ENCODE measurements around the gene NBL1. TPM values are rescaled to one million over a fixed set of nuclear protein-coding genes. Genes with fewer than 3 reads are reported as not detected.

Gene NBL1
- total and polyA plus RNA-seq, 2 experiments from 2014 or later = 6.1 to 10.6 TPM

DNA sequence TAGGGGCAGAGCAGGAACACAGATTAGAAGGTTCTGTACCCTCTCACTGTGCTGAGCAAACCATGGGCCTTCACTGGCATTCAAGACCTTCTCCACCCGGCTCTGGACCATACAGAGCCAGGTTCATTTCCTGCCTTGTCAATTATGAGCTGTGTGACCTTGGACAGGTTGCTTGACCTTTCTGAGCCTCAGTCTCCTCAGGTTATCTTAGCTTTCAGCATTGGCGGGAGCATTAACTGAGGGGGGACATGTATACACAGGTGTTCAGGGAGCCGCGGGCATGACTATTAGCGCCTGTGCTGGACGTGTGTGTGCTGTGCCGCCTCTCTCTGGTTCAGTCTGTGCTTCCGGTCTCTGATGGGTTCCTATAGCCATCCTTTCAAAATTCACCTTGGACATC lies 52.7 kb downstream of the NBL1 start (continued):
- TF ChIP-seq, protein P1, sequence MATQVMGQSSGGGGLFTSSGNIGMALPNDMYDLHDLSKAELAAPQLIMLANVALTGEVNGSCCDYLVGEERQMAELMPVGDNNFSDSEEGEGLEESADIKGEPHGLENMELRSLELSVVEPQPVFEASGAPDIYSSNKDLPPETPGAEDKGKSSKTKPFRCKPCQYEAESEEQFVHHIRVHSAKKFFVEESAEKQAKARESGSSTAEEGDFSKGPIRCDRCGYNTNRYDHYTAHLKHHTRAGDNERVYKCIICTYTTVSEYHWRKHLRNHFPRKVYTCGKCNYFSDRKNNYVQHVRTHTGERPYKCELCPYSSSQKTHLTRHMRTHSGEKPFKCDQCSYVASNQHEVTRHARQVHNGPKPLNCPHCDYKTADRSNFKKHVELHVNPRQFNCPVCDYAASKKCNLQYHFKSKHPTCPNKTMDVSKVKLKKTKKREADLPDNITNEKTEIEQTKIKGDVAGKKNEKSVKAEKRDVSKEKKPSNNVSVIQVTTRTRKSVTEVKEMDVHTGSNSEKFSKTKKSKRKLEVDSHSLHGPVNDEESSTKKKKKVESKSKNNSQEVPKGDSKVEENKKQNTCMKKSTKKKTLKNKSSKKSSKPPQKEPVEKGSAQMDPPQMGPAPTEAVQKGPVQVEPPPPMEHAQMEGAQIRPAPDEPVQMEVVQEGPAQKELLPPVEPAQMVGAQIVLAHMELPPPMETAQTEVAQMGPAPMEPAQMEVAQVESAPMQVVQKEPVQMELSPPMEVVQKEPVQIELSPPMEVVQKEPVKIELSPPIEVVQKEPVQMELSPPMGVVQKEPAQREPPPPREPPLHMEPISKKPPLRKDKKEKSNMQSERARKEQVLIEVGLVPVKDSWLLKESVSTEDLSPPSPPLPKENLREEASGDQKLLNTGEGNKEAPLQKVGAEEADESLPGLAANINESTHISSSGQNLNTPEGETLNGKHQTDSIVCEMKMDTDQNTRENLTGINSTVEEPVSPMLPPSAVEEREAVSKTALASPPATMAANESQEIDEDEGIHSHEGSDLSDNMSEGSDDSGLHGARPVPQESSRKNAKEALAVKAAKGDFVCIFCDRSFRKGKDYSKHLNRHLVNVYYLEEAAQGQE (IDR thresholded peaks at IDR 0.05; ENCODE audit: unreplicated experiment) = no peak
- TF ChIP-seq, protein P2, sequence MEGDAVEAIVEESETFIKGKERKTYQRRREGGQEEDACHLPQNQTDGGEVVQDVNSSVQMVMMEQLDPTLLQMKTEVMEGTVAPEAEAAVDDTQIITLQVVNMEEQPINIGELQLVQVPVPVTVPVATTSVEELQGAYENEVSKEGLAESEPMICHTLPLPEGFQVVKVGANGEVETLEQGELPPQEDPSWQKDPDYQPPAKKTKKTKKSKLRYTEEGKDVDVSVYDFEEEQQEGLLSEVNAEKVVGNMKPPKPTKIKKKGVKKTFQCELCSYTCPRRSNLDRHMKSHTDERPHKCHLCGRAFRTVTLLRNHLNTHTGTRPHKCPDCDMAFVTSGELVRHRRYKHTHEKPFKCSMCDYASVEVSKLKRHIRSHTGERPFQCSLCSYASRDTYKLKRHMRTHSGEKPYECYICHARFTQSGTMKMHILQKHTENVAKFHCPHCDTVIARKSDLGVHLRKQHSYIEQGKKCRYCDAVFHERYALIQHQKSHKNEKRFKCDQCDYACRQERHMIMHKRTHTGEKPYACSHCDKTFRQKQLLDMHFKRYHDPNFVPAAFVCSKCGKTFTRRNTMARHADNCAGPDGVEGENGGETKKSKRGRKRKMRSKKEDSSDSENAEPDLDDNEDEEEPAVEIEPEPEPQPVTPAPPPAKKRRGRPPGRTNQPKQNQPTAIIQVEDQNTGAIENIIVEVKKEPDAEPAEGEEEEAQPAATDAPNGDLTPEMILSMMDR (conservative IDR thresholded peaks at IDR 0.05; ENCODE audit: low read depth in 2 of 2) = no peak
- no peak for TF ChIP-seq EZH2 (IDR thresholded peaks at IDR 0.05; ENCODE audit: low read depth, unreplicated experiment)
- TF ChIP-seq, protein P3, sequence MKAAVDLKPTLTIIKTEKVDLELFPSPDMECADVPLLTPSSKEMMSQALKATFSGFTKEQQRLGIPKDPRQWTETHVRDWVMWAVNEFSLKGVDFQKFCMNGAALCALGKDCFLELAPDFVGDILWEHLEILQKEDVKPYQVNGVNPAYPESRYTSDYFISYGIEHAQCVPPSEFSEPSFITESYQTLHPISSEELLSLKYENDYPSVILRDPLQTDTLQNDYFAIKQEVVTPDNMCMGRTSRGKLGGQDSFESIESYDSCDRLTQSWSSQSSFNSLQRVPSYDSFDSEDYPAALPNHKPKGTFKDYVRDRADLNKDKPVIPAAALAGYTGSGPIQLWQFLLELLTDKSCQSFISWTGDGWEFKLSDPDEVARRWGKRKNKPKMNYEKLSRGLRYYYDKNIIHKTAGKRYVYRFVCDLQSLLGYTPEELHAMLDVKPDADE (IDR thresholded peaks at IDR 0.05) = no peak
- no peak for TF ChIP-seq EZH2phosphoT487 (IDR thresholded peaks at IDR 0.05; ENCODE audit: unreplicated experiment)
- no peak for TF ChIP-seq ZNF331 (CRISPR knock-in tag; IDR thresholded peaks at IDR 0.05; ENCODE audit: low read depth)
- TF ChIP-seq POLR2AphosphoS5 (IDR thresholded peaks at IDR 0.05; ENCODE audit: low read depth) = no peak
- no peak for TF ChIP-seq STAT1 (IDR thresholded peaks at IDR 0.05; ENCODE audit: unreplicated experiment)
- TF ChIP-seq NANOG (IDR thresholded peaks at IDR 0.05; ENCODE audit: borderline replicate concordance) = no peak
- no peak for TF ChIP-seq ZNF114 (CRISPR knock-in tag; IDR thresholded peaks at IDR 0.05)

DNA sequence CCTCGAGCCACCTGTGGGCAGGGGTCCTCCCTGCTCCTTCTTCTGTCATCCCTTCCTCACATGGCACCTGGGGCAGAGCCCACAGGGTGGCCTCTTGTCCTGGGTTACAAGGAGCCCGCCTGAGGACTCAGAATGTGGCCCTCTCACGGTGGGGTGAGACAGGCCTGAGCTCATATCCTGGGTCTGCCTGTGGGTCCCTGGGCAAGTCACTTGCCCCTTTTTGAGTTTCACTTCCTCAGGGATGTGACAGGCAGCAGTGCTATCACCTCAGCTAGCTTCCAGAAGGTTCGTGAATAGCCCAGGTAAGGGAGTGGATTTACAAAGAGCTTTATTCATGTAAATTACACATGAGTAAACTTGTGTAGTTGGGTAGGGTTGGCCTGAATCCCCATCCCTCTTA lies 54.1 kb downstream of the NBL1 start:
- H3K4me1 Mint-ChIP-seq = no peaks in the 10 kb centered on the region
- Histone ChIP-seq H3K27me3 (ENCODE audit: insufficient read depth) (no peaks in the 10 kb centered on the region), H2AFZ (no peak overlapping the region), H3K27ac (ENCODE audit: low read depth) (no peak overlapping the region), H3K9me2 (ENCODE audit: insufficient read depth) (no peaks in the 10 kb centered on the region), H3K36me3 (ENCODE audit: insufficient read depth) (no peaks in the 10 kb centered on the region), H3F3A (replicated peaks; ENCODE audit: low read depth) (no peaks in the 10 kb centered on the region), H3K79me2 (replicated peaks; ENCODE audit: insufficient read depth) (no peaks in the 10 kb centered on the region), H3K4me2 (no peak overlapping the region), H4K20me1 (replicated peaks; ENCODE audit: insufficient read depth) (no peaks in the 10 kb centered on the region), H3K4me1 (ENCODE audit: insufficient read depth) (no peaks in the 10 kb centered on the region), H3K4me3 (no peak overlapping the region)
- no peak for ATAC-seq
- H3K36me3 Mint-ChIP-seq (ENCODE audit: low read depth) = no peaks in the 10 kb centered on the region
- no peak overlapping the region for H3K27ac Mint-ChIP-seq
- no peak overlapping the region for H3K4me3 Mint-ChIP-seq
- no peaks in the 10 kb centered on the region for H3K9me3 Mint-ChIP-seq
- H3K27me3 Mint-ChIP-seq (ENCODE audit: insufficient read depth, low read depth, poor library complexity) = peaks cover 7% of the 10 kb centered on the region
- no peak for DNase-seq (ENCODE audit: low spot score)
- TF ChIP-seq CREB1 (CRISPR knock-in tag; IDR thresholded peaks at IDR 0.05; ENCODE audit: low read depth) (no peak), ZNF114 (CRISPR knock-in tag; IDR thresholded peaks at IDR 0.05) (no peak), NANOG (IDR thresholded peaks at IDR 0.05; ENCODE audit: borderline replicate concordance) (no peak), JUNB (IDR thresholded peaks at IDR 0.05; ENCODE audit: unreplicated experiment) (no peak), POLR2AphosphoS5 (IDR thresholded peaks at IDR 0.05; ENCODE audit: low read depth) (no peak)
- TF ChIP-seq, protein P3 (IDR thresholded peaks at IDR 0.05) = no peak
- TF ChIP-seq, protein P1 (IDR thresholded peaks at IDR 0.05; ENCODE audit: unreplicated experiment) = no peak

Measured in GM23338 (cell line).